Naive thymus-derived CD4-positive, alpha-beta T cell (primary cell): ENCODE data around the gene RRAS2. TPM values are rescaled to one million over a fixed set of nuclear protein-coding genes. Genes with fewer than 3 reads are reported as not detected.
"Not testable (repeated sequence)": the region's sequence is repeated elsewhere in the genome, so short reads cannot be mapped to it uniquely, and the experiment has no call there.

Experiments used
- ATAC-seq: fragments of 150-1000 bp; cut with Tn5 transposase; 2 replicates; pipeline ENCODE4 v1.10.0; 2021; ENCODE audit warnings: mild to moderate bottlenecking, moderate library complexity
- CTCF ChIA-PET: fragments of 350-600 bp; sonication (Branson Sonifier 250); formaldehyde crosslinking; loops from one replicate; lab custom pipeline; 2021; ENCODE audit warnings: antibody characterized with exemption; lab: Charles Lee
- POLR2A ChIA-PET: fragments of 350-600 bp; sonication (Branson Sonifier 250); formaldehyde crosslinking; loops from one replicate; lab custom pipeline; 2021; ENCODE audit warnings: antibody characterized with exemption, inconsistent platforms; lab: Charles Lee
- DNase-seq, 9 donors: peaks; one replicate each; pipeline versions ENCODE4 v3.0.0 to v3.0.0-alpha.2; 2020 to 2022; ENCODE audit warnings: mixed read lengths in 1 of 9
- H3K27ac ChIP-seq: one replicate; pipeline ENCODE4 v1.7.0; 2013; ENCODE audit warnings: mild to moderate bottlenecking, low read depth, low read length, moderate library complexity
- H3K27me3 ChIP-seq, 2 donors: one replicate each; pipeline ENCODE4 v1.7.0; 2013; ENCODE audit warnings: low read length in 2 of 2, mild to moderate bottlenecking in 2 of 2, moderate library complexity in 2 of 2; ENCODE audit not compliant: control insufficient read depth in 2 of 2, insufficient read depth in 2 of 2
- H3K36me3 ChIP-seq, 3 experiments: 1 replicate in 2 of 3; 2 replicates in 1 of 3; pipeline ENCODE4 v1.7.0; 2013; ENCODE audit warnings: low read length in 3 of 3, mild to moderate bottlenecking in 3 of 3, moderate library complexity in 1 of 3; ENCODE audit not compliant: insufficient read depth in 3 of 3, control insufficient read depth in 2 of 3
- H3K4me1 ChIP-seq, 2 donors: one replicate each; pipeline ENCODE4 v1.7.0; 2013; ENCODE audit warnings: low read length in 2 of 2, mild to moderate bottlenecking in 2 of 2, moderate library complexity in 1 of 2; ENCODE audit not compliant: control insufficient read depth in 2 of 2, insufficient read depth in 2 of 2
- H3K4me3 ChIP-seq: 2 replicates; pipeline ENCODE4 v1.7.0; 2013; ENCODE audit warnings: mild to moderate bottlenecking, low read length
- H3K9me3 ChIP-seq, 3 experiments: 1 replicate in 2 of 3; 2 replicates in 1 of 3; pipeline ENCODE4 v1.7.0; 2013; ENCODE audit warnings: low read length in 3 of 3; ENCODE audit not compliant: control insufficient read depth in 2 of 3
- H3K27ac Mint-ChIP-seq, 9 donors: one replicate each; pipeline ENCODE4 v1.8.0; 2020 to 2022; ENCODE audit warnings: mixed read lengths in 9 of 9, mild to moderate bottlenecking in 8 of 9, moderate library complexity in 5 of 9, inconsistent platforms in 2 of 9
- H3K27me3 Mint-ChIP-seq, 5 donors: one replicate each; pipeline ENCODE4 v1.8.0; 2021 to 2022; ENCODE audit warnings: mixed read lengths in 5 of 5, mild to moderate bottlenecking in 1 of 5
- H3K36me3 Mint-ChIP-seq, 5 donors: one replicate each; pipeline ENCODE4 v1.8.0; 2020 to 2022; ENCODE audit warnings: mixed read lengths in 5 of 5, mild to moderate bottlenecking in 3 of 5, inconsistent platforms in 1 of 5
- H3K4me1 Mint-ChIP-seq, 7 donors: one replicate each; pipeline ENCODE4 v1.8.0; 2020 to 2022; ENCODE audit warnings: mixed read lengths in 7 of 7, mild to moderate bottlenecking in 3 of 7, inconsistent platforms in 1 of 7
- H3K4me3 Mint-ChIP-seq, 10 donors: one replicate each; pipeline ENCODE4 v1.8.0; 2020 to 2022; ENCODE audit warnings: mild to moderate bottlenecking in 10 of 10, mixed read lengths in 10 of 10, moderate library complexity in 6 of 10, inconsistent platforms in 2 of 10
- H3K9me3 Mint-ChIP-seq, 11 donors: one replicate each; pipeline ENCODE4 v1.8.0; 2020 to 2022; ENCODE audit warnings: mixed read lengths in 11 of 11, mild to moderate bottlenecking in 4 of 11, inconsistent platforms in 1 of 11, moderate library complexity in 1 of 11
- intact Hi-C, 2 donors: fragments of 100-400 bp; cut with micrococcal nuclease; formaldehyde crosslinking; loops; one replicate each; pipeline ENCODE4 v1.15.1; 2023
- polyA plus RNA-seq, 2 donors: library from polyadenylated mRNA; unstranded; fragments of 300-500 nt; fragmentation: Illumina TruSeq; gene quantifications; one replicate each; pipeline ENCODE4 v1.2.3, GENCODE V29; 2021
- total RNA-seq, 6 experiments: library from RNA in 5 of 6; stranded (reverse) in 5 of 6; gene quantifications; 1 replicate in 5 of 6; 2 replicates in 1 of 6; pipeline ENCODE4 v1.2.3 and lab custom pipeline; 2021 to 2026

RRAS2 gene
- total and polyA plus RNA-seq, 7 experiments from 2014 or later: 6.0 to 55.3 (median 14.6) TPM

DNA sequence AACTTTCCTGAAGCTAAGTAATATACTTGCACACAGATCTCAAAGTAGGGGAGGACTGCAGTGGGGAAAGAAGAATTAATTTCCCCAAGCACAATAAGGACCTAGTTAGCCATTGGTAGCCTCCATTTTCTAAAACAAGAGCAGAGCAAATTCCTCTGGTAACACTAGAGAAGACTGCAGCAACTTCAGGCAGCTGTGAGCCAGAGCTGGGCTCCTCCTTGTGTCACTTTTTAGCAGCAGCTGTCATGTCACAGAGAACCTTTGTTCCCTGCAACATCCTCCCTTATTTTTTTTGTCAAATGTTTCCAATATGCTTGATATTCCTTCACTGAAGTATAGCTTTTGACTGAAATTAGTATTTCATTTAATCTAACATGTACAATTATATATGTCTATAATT is 54.4 kb downstream of the RRAS2 start:
- Mint-ChIP-seq H3K9me3 (no peaks in the 10 kb centered on the region), H3K27ac (no peak overlapping the region), H3K4me1 (peaks cover 0 to 22% (median 4%) of the 10 kb centered on the region in 7 donors), H3K36me3 (no peaks in the 10 kb centered on the region), H3K27me3 (no peaks in the 10 kb centered on the region), H3K4me3 (no peak overlapping the region)
- Histone ChIP-seq H3K4me1 (peaks cover 0 to 11% of the 10 kb centered on the region in 2 donors), H3K27ac (no peak overlapping the region), H3K9me3 (no peaks in the 10 kb centered on the region), H3K4me3 (no peak overlapping the region), H3K27me3 (no peaks in the 10 kb centered on the region), H3K36me3 (no peaks in the 10 kb centered on the region)
- POLR2A ChIA-PET: no interaction called here
- intact Hi-C loops: loop anchor here in 1 of 2 donors (5.0 kb wide), 1 partner anchor 53 kb away; the partner anchor contains the start of gene RRAS2
- DNase-seq (no peak), ATAC-seq (no peak)
- CTCF ChIA-PET: interaction anchor here (0.6 to 2.1 kb wide), 4 partner anchors 10 to 604 kb away, joined by 3 to 4 read pairs (median 4); no protein-coding TSS in a partner anchor

DNA sequence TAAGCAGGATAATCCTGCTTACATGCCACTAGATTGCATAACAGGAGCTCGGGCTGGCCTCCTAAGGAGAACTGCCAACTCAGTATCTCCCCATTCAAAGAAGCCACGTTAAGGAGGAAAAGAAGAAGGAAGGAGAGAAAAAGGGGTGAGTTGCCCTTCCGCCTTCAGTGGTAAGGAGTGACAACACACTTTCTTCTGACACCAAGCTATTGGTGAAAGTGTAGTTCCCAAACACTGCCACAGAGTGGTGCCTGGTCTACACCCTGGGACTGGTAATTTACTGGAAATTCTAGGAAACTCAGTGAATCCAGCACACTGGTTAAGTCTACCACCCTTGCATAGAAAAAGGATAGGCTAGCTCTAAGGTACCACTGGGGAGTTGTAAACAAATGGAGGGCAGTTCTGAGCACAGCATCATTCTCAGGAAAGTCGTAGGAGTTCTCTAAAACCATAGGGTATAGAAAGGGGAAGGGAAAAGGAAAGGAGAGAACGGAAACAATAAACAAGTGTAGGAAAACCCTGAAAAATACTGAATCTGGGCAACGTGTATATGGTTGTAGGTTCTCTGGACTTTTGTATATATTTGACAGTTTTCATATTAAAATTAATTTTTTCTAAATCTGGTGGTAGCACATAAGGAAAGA is 58.2 kb downstream of the RRAS2 start:
- no peaks in the 10 kb centered on the region for H3K36me3 ChIP-seq
- H3K4me3 ChIP-seq: no peak overlapping the region
- Mint-ChIP-seq H3K27ac (no peak overlapping the region), H3K9me3 (no peaks in the 10 kb centered on the region), H3K4me1 (peaks cover 0 to 35% (median 0%) of the 10 kb centered on the region in 7 donors), H3K4me3 (no peak overlapping the region), H3K27me3 (no peaks in the 10 kb centered on the region), H3K36me3 (peaks cover 0 to 6% (median 0%) of the 10 kb centered on the region in 5 donors)
- no peaks in the 10 kb centered on the region for H3K4me1 ChIP-seq
- H3K27ac ChIP-seq: no peak overlapping the region
- CTCF ChIA-PET: interaction anchor here (0.6 to 3.6 kb wide), 7 partner anchors 14 to 607 kb away, joined by 3 to 52 read pairs (median 4); no protein-coding TSS in a partner anchor
- peak; percentile 88 for ATAC-seq
- POLR2A ChIA-PET: interaction anchor here (0.6 kb wide), 1 partner anchor 525 kb away, joined by 4 read pairs; no protein-coding TSS in a partner anchor
- peak in 7 of 9 donors; percentile 19 to 47 (median 26) for DNase-seq
- intact Hi-C loops: loop anchor here (1.0 to 5.0 kb wide), 6 partner anchors 57 to 774 kb away; partner anchors contain the start of gene RRAS2 (in 1 of the 2)
- H3K9me3 ChIP-seq: no peaks in the 10 kb centered on the region
- no peaks in the 10 kb centered on the region for H3K27me3 ChIP-seq

DNA sequence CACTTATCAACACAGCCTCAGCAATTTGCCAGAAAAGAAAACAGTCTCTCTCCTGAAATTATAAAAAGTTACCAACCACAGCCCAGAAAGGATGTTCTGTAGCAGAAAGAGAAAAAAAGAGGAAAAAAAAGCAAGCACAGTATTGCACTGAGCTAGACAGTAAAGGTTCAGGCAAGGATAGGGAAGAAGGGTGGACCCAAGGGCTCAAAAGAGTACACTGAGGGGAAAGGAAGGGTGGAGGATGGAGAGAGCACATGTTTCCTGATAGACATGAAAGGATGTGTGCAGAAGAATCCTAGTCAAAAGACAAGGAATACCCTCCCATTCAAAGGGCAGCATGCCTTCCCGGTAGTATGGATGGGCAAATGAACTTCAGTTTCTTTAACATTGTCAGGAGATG is 59.1 kb downstream of the RRAS2 start:
- Histone ChIP-seq H3K4me1 (no peaks in the 10 kb centered on the region), H3K27ac (no peak overlapping the region), H3K9me3 (no peaks in the 10 kb centered on the region), H3K36me3 (no peaks in the 10 kb centered on the region), H3K27me3 (no peaks in the 10 kb centered on the region), H3K4me3 (no peak overlapping the region)
- intact Hi-C loops: loop anchor here (1.0 to 5.0 kb wide), 6 partner anchors 57 to 775 kb away; partner anchors contain the start of gene RRAS2 (in 1 of the 2)
- Mint-ChIP-seq H3K36me3 (peaks cover 0 to 10% (median 0%) of the 10 kb centered on the region in 5 donors), H3K27ac (no peak overlapping the region), H3K4me3 (no peak overlapping the region), H3K9me3 (no peaks in the 10 kb centered on the region), H3K4me1 (peaks cover 0 to 32% (median 0%) of the 10 kb centered on the region in 7 donors), H3K27me3 (no peaks in the 10 kb centered on the region)
- ChIA-PET POLR2A (no interaction called here), CTCF (interaction anchor here (1.2 to 3.6 kb wide), 4 partner anchors 155 to 608 kb away, joined by 4 to 52 read pairs (median 12); no protein-coding TSS in a partner anchor)
- DNase-seq: no peak
- no peak for ATAC-seq

DNA sequence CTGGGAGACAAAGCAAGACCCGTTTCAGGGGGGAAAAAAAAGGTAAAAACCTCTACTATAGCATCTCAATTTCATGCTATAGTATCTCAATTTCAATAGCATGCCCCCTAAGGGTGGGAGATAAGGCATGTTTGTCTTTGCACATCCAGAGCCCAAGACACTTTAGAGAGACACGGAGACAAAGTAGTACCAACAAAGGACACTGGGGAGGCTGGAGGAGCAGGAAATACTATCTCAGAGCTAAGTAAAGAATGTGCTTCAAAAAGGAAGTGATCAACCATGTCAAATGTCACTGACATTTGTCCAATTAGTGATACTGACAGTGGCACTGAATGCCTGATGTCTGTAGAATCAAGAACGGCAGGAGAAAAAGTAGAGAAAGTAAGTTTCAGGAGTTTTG is 68.6 kb downstream of the RRAS2 start:
- ATAC-seq (no peak), DNase-seq (no peak)
- intact Hi-C loops: no loop called here
- Mint-ChIP-seq H3K27ac (no peak overlapping the region), H3K36me3 (peaks cover 6 to 54% (median 27%) of the 10 kb centered on the region in 5 donors), H3K9me3 (no peaks in the 10 kb centered on the region), H3K4me1 (peaks cover 0 to 34% (median 2%) of the 10 kb centered on the region in 7 donors), H3K4me3 (no peak overlapping the region), H3K27me3 (no peaks in the 10 kb centered on the region)
- Histone ChIP-seq H3K36me3 (peaks cover 0 to 4% (median 0%) of the 10 kb centered on the region in 3 experiments), H3K4me1 (no peaks in the 10 kb centered on the region), H3K9me3 (no peaks in the 10 kb centered on the region), H3K27me3 (no peaks in the 10 kb centered on the region), H3K4me3 (no peak overlapping the region), H3K27ac (no peak overlapping the region)
- POLR2A ChIA-PET: no interaction called here
- CTCF ChIA-PET: interaction anchor here (1.2 kb wide), 1 partner anchor 165 kb away, joined by 3 read pairs; no protein-coding TSS in a partner anchor

DNA sequence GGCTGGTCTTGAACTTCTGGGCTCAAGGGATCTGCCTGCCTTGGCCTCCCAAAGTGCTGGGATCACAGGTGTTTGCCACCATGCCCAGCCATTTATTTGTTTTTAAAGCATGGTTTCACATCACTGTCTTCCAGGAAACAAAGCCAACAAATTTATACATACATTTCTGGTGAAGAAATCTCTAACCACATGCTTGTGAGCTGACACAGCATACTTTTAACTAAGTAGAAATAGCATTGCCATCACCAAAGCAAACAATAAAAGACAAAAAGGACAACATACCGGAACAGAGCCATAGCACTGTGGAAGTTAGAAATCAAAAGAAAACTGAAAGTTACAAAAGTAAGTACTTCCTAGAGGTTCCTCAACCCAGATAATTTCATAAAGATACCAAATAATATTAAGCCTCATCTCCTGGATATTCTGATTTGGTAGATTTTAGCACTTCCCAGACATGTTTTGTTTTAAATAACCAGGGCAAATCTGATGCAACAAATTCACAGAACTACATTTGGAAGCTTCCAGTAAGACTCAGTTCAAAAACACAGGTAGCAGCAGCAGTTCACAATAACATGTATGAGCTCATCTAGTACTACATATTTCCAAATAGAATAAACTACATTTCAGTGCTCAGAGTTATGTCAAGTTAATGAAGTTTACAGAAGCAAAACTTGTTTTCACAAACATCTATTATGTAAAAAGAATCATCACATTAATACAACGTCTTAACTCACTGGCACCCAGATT is 70.6 kb downstream of the RRAS2 start:
- Histone ChIP-seq H3K9me3 (no peaks in the 10 kb centered on the region), H3K27me3 (no peaks in the 10 kb centered on the region), H3K36me3 (peaks cover 0 to under 1% (median 0%) of the 10 kb centered on the region in 3 experiments), H3K27ac (no peak overlapping the region), H3K4me1 (no peaks in the 10 kb centered on the region), H3K4me3 (no peak overlapping the region)
- CTCF ChIA-PET: interaction anchor here (0.5 kb wide), 1 partner anchor 20 kb away, joined by 3 read pairs; no protein-coding TSS in a partner anchor
- intact Hi-C loops: loop anchor here in 1 of 2 donors (1.0 kb wide), 1 partner anchor 32 kb away; no protein-coding TSS in a partner anchor
- Mint-ChIP-seq H3K4me1 (peaks cover 0 to 34% (median 2%) of the 10 kb centered on the region in 7 donors), H3K9me3 (no peaks in the 10 kb centered on the region), H3K4me3 (peak overlapping the region in 2 of 10 donors; percentile 54 to 62), H3K27ac (peak overlapping the region in 1 of 9 donors; percentile 87), H3K27me3 (no peaks in the 10 kb centered on the region), H3K36me3 (peaks cover 6 to 47% (median 21%) of the 10 kb centered on the region in 5 donors)
- DNase-seq (no peak), ATAC-seq (no peak)
- POLR2A ChIA-PET: no interaction called here

DNA sequence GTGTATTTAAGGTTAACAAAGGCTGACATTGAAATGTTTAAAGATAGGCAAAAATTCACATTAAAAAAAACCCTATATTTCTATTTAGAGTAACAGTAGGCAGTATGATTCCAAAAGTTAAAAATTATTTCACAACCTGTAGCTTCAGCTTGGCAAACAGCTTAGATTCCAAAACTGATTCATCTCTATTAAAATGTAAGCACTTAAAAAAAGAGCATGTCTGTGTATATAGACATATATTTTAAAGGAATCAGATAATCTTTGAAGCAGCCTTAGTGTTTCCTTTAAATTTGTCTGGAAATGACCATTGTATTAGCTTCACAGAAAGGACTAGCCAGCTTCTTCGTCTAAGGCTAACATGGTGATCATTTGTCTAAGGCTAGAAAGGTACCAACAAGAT is 80.1 kb downstream of the RRAS2 start:
- Mint-ChIP-seq H3K4me1 (peaks cover 0 to 20% (median 5%) of the 10 kb centered on the region in 7 donors), H3K36me3 (peaks cover 0 to 36% (median 16%) of the 10 kb centered on the region in 5 donors)
- POLR2A ChIA-PET, H3K9me3 Mint-ChIP-seq, H3K9me3 ChIP-seq, H3K27ac ChIP-seq, ATAC-seq, intact Hi-C loops, H3K27ac Mint-ChIP-seq, H3K27me3 ChIP-seq, DNase-seq, H3K4me1 ChIP-seq, H3K27me3 Mint-ChIP-seq, H3K4me3 Mint-ChIP-seq, H3K36me3 ChIP-seq, H3K4me3 ChIP-seq: not testable (repeated sequence)
- CTCF ChIA-PET: interaction anchor here (1.2 kb wide), 1 partner anchor 646 kb away, joined by 3 read pairs; no protein-coding TSS in a partner anchor
